Measurements from ENCODE around the gene BEND7. TPM values are rescaled to one million over a fixed set of nuclear protein-coding genes. Genes with fewer than 3 reads are reported as not detected.
"Not testable (repeated sequence)": the region's sequence is repeated elsewhere in the genome, so short reads cannot be mapped to it uniquely, and the experiment has no call there.

Gene BEND7
- total and polyA plus RNA-seq, 2 donors (not counting 3 experiments of a cell fraction or from before 2014, with no cell fraction given) = 7.3 to 31.7 TPM

- Histone ChIP-seq H3K4me2 (ENCODE audit: insufficient read depth, low read length) (no peak overlapping the region), H2AFZ (ENCODE audit: low read depth, low read length) (no peak overlapping the region), H3K9me3 (replicated peaks; ENCODE audit: control insufficient read depth, insufficient read depth, low read length) (no peaks in the 10 kb centered on the region), H3K27ac (ENCODE audit: insufficient read depth, low read depth, low read length) (no peak overlapping the region), H4K20me1 (replicated peaks; ENCODE audit: control insufficient read depth, extremely low read depth, insufficient read depth, low read length) (no peaks in the 10 kb centered on the region), H3K4me1 (ENCODE audit: control insufficient read depth, extremely low read depth, insufficient read depth, low read length) (peaks cover 7% of the 10 kb centered on the region), H3K27me3 (ENCODE audit: control insufficient read depth in 2 of 2, insufficient read depth in 2 of 2, low read length in 2 of 2) (peaks cover 13 to 30% of the 10 kb centered on the region in 2 experiments), H3K9ac (replicated peaks; ENCODE audit: extremely low read depth, insufficient read depth, low read length) (no peak overlapping the region), H3K9me1 (replicated peaks; ENCODE audit: control insufficient read depth, extremely low read depth, insufficient read depth, low read length) (no peaks in the 10 kb centered on the region), H3K4me3 (replicated peaks in 1 of 3; ENCODE audit: insufficient read depth in 1 of 3, low read depth in 1 of 3, low read length in 3 of 3) (no peak overlapping the region), H3K36me3 (ENCODE audit: control insufficient read depth in 2 of 2, extremely low read depth in 1 of 2, insufficient read depth in 2 of 2, low read length in 2 of 2) (no peaks in the 10 kb centered on the region), H3K79me2 (ENCODE audit: control insufficient read depth, insufficient read depth, low read length) (no peaks in the 10 kb centered on the region)
- intact Hi-C loops (cut with micrococcal nuclease) = no loop called here
- CTCF ChIA-PET = interaction anchor here (0.7 to 2.4 kb wide), 4 partner anchors 65 to 231 kb away, joined by 3 to 12 read pairs (median 4); no protein-coding TSS in a partner anchor
- DNase-seq (ENCODE audit: low read depth, low spot score) = no peak
- FAIRE-seq = no peak
- dilution Hi-C loops (cut with MboI; ENCODE audit: extremely low pct_ligation_motif_present, low sequenced_read_pairs) = no loop called here
- POLR2A ChIA-PET = no interaction called here
- no TSS peak for BruUV-seq (replicated peaks)
- TF ChIP-seq POLR2A (IDR thresholded peaks at IDR 0.05; ENCODE audit: low read depth, low read length) (no peak), POLR2AphosphoS5 (IDR thresholded peaks at IDR 0.05; ENCODE audit: insufficient read depth, low read depth, low read length) (no peak), GATA2 (IDR thresholded peaks at IDR 0.05; ENCODE audit: insufficient read depth, insufficient read length, low read depth, low read length) (no peak), FOS (IDR thresholded peaks at IDR 0.05; ENCODE audit: borderline replicate concordance, insufficient read depth, low read length) (no peak), MAX (IDR thresholded peaks at IDR 0.05; ENCODE audit: insufficient read depth, insufficient read length) (no peak), CTCF (IDR thresholded peaks at IDR 0.05; ENCODE audit: extremely low read depth in 1 of 2, insufficient read depth in 1 of 2, low read depth in 1 of 2, low read length in 2 of 2) (no peak), JUN (IDR thresholded peaks at IDR 0.05; ENCODE audit: borderline replicate concordance, insufficient read depth, insufficient read length, low read depth) (no peak), MYC (IDR thresholded peaks at IDR 0.05; ENCODE audit: low read depth, low read length) (no peak), EZH2 (IDR thresholded peaks at IDR 0.05; ENCODE audit: borderline replicate concordance, low read depth, low read length, severe bottlenecking) (no peak)
Observed at GRCh38 chr10:13437026-13437555, 91.7 kb downstream of the BEND7 start.

GRCh38 chr10:13427943-13428342 is 100.9 kb downstream of the BEND7 start:
- peaks cover 12 to 16% of the 10 kb centered on the region in 2 experiments for H3K27me3 ChIP-seq (ENCODE audit: control insufficient read depth in 2 of 2, insufficient read depth in 2 of 2, low read length in 2 of 2)
- H3K4me1 ChIP-seq (ENCODE audit: control insufficient read depth, extremely low read depth, insufficient read depth, low read length); BruUV-seq (replicated peaks); intact Hi-C loops (cut with micrococcal nuclease); H2AFZ ChIP-seq (ENCODE audit: low read depth, low read length); H3K27ac ChIP-seq (ENCODE audit: insufficient read depth, low read depth, low read length); POLR2A ChIA-PET; H3K9ac ChIP-seq (replicated peaks; ENCODE audit: extremely low read depth, insufficient read depth, low read length); H3K36me3 ChIP-seq (ENCODE audit: control insufficient read depth in 2 of 2, extremely low read depth in 1 of 2, insufficient read depth in 2 of 2, low read length in 2 of 2); DNase-seq (ENCODE audit: low read depth, low spot score); H4K20me1 ChIP-seq (replicated peaks; ENCODE audit: control insufficient read depth, extremely low read depth, insufficient read depth, low read length); H3K9me1 ChIP-seq (replicated peaks; ENCODE audit: control insufficient read depth, extremely low read depth, insufficient read depth, low read length); H3K9me3 ChIP-seq (replicated peaks; ENCODE audit: control insufficient read depth, insufficient read depth, low read length); H3K4me3 ChIP-seq (replicated peaks in 1 of 3; ENCODE audit: insufficient read depth in 1 of 3, low read depth in 1 of 3, low read length in 3 of 3); H3K4me2 ChIP-seq (ENCODE audit: insufficient read depth, low read length); H3K79me2 ChIP-seq (ENCODE audit: control insufficient read depth, insufficient read depth, low read length); FAIRE-seq; dilution Hi-C loops (cut with MboI; ENCODE audit: extremely low pct_ligation_motif_present, low sequenced_read_pairs): not testable (repeated sequence)
- CTCF ChIA-PET = interaction anchor here (0.9 to 2.1 kb wide), 5 partner anchors 8 to 21 kb away, joined by 3 to 6 read pairs (median 3); no protein-coding TSS in a partner anchor
